Measurements from ENCODE around the gene FGB. TPM values are rescaled to one million over a fixed set of nuclear protein-coding genes. Genes with fewer than 3 reads are reported as not detected.
A peak's percentile ranks its signal among the peaks of the same experiment; 100 is the strongest.

FGB gene
- total and polyA plus RNA-seq, 2 of the 13 experiments (the other 11 are each of a cell fraction or from before 2014, with no cell fraction given) = 226 to 784 TPM

DNA sequence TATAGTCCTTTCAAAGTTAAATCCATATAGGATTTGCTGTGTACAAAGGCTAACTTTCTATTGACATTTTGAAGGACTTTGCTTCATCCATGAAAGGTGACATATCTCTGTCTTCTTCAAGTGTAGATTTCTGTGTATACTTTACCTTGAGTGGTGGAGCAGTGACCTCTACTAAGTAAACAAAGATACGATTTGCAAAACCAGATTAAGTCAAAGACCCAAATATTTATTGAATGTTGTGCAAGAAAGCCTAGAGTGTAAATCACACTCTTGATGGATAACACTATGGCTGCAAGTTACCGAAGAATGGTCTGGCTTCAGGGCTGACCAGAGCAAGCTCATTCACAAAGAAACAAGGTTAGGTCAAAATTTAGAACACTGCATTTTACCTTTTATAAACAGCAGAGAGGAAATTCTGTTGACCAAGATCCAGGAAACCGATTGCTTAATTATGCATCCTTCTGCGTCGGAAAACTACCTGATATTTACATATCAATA is 55.1 kb downstream of the FGB start (continued):
- TF ChIP-seq JARID2 (CRISPR knock-in tag; IDR thresholded peaks at IDR 0.05; ENCODE audit: insufficient replicate concordance) = no peak
- TF ChIP-seq ZNF589 (CRISPR knock-in tag; conservative IDR thresholded peaks at IDR 0.05) = peak; percentile 84; the same call in 1 of the 2 replicates
- TF ChIP-seq ZNF782 (CRISPR knock-in tag; IDR thresholded peaks at IDR 0.05; ENCODE audit: borderline replicate concordance) = no peak
- TF ChIP-seq, protein P1, sequence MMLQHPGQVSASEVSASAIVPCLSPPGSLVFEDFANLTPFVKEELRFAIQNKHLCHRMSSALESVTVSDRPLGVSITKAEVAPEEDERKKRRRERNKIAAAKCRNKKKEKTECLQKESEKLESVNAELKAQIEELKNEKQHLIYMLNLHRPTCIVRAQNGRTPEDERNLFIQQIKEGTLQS (CRISPR knock-in tag; IDR thresholded peaks at IDR 0.05) = peak; percentile 66
- no peak for TF ChIP-seq XRCC5 (optimal IDR thresholded peaks at IDR 0.05; ENCODE audit: low read length)
- TF ChIP-seq, protein P2, sequence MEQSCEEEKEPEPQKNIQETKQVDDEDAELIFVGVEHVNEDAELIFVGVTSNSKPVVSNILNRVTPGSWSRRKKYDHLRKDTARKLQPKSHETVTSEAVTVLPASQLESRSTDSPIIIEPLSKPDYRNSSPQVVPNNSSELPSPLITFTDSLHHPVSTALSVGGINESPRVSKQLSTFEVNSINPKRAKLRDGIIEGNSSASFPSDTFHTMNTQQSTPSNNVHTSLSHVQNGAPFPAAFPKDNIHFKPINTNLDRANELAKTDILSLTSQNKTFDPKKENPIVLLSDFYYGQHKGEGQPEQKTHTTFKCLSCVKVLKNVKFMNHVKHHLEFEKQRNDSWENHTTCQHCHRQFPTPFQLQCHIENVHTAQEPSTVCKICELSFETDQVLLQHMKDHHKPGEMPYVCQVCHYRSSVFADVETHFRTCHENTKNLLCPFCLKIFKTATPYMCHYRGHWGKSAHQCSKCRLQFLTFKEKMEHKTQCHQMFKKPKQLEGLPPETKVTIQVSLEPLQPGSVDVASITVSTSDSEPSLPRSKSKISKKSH (CRISPR knock-in tag; IDR thresholded peaks at IDR 0.05; ENCODE audit: borderline replicate concordance) = no peak
- no peak for TF ChIP-seq REXO4 (CRISPR knock-in tag; IDR thresholded peaks at IDR 0.05; ENCODE audit: borderline replicate concordance)
- TF ChIP-seq TFDP1 (CRISPR knock-in tag; IDR thresholded peaks at IDR 0.05; ENCODE audit: borderline replicate concordance) = peak; percentile 42; the same call in 1 of the 2 replicates
- no peak for TF ChIP-seq NFATC3 (CRISPR knock-in tag; IDR thresholded peaks at IDR 0.05)
- TF ChIP-seq TEAD2 (CRISPR knock-in tag; IDR thresholded peaks at IDR 0.05) = no peak
- TF ChIP-seq ZNF772 (CRISPR knock-in tag; IDR thresholded peaks at IDR 0.05) = peak; percentile 65
- TF ChIP-seq TRAFD1 (CRISPR knock-in tag; IDR thresholded peaks at IDR 0.05; ENCODE audit: borderline replicate concordance) = no peak
- TF ChIP-seq CBX5 (CRISPR knock-in tag; IDR thresholded peaks at IDR 0.05; ENCODE audit: borderline replicate concordance) = no peak
- TF ChIP-seq, protein P3, sequence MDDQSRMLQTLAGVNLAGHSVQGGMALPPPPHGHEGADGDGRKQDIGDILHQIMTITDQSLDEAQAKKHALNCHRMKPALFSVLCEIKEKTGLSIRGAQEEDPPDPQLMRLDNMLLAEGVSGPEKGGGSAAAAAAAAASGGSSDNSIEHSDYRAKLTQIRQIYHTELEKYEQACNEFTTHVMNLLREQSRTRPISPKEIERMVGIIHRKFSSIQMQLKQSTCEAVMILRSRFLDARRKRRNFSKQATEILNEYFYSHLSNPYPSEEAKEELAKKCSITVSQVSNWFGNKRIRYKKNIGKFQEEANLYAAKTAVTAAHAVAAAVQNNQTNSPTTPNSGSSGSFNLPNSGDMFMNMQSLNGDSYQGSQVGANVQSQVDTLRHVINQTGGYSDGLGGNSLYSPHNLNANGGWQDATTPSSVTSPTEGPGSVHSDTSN (CRISPR knock-in tag; IDR thresholded peaks at IDR 0.05; ENCODE audit: borderline replicate concordance) = no peak
- 0 out of 2 replicates have a peak, but pooled peaks have one; percentile 82 for TF ChIP-seq ZSCAN9 (CRISPR knock-in tag; IDR thresholded peaks at IDR 0.05; ENCODE audit: borderline replicate concordance)
- TF ChIP-seq, protein P4, sequence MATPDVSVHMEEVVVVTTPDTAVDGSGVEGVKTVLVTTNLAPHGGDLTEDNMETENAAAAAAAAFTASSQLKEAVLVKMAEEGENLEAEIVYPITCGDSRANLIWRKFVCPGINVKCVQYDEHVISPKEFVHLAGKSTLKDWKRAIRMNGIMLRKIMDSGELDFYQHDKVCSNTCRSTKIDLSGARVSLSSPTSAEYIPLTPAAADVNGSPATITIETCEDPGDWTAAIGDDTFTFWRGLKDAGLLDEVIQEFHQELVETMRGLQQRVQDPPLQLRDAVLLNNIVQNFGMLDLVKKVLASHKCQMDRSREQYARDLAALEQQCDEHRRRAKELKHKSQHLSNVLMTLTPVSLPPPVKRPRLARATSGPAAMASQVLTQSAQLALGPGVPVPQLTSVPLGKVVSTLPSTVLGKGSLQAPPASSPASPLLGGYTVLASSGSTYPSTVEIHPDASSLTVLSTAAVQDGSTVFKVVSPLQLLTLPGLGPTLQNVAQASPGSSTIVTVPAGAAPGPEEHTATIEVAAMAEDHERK (CRISPR knock-in tag; IDR thresholded peaks at IDR 0.05; ENCODE audit: low read depth) = 0 out of 2 replicates have a peak, but pooled peaks have one; percentile 51
- peak; percentile 55; the same call in 1 of the 2 replicates for TF ChIP-seq ELF1 (CRISPR knock-in tag; IDR thresholded peaks at IDR 0.05)
- no peak for TF ChIP-seq POLR2AphosphoS2 (IDR thresholded peaks at IDR 0.05; ENCODE audit: low read depth, low read length)
- no peak for TF ChIP-seq ZBTB7A (CRISPR knock-in tag; IDR thresholded peaks at IDR 0.05)
- no peak for TF ChIP-seq ZNF160 (CRISPR knock-in tag; IDR thresholded peaks at IDR 0.05)
- TF ChIP-seq ZFY (CRISPR knock-in tag; IDR thresholded peaks at IDR 0.05) = no peak
- TF ChIP-seq ZNF432 (CRISPR knock-in tag; IDR thresholded peaks at IDR 0.05; ENCODE audit: borderline replicate concordance) = no peak
- TF ChIP-seq ZNF780A (CRISPR knock-in tag; IDR thresholded peaks at IDR 0.05) = no peak; the same call in 1 of the 2 replicates
